Endothelial cell of umbilical vein (primary cell): Measurements from ENCODE around the gene RAB18. TPM values are rescaled to one million over a fixed set of nuclear protein-coding genes. Genes with fewer than 3 reads are reported as not detected.

ENCODE experiments used
- BruUV-seq: library from RNA; stranded (reverse); fragments of 400-500 nt; replicated peaks from 2 replicates; lab custom pipeline; 2021; lab: Mats Ljungman, UMichigan
- CTCF ChIA-PET: fragments of 300-600, 350-600 bp; sonication (Branson Sonifier 250); formaldehyde crosslinking; loops from one replicate; lab custom pipeline; 2021; ENCODE audit warnings: antibody characterized with exemption, inconsistent platforms; lab: Charles Lee
- POLR2A ChIA-PET: fragments of 300-600, 350-600 bp; sonication (Branson Sonifier 250); formaldehyde crosslinking; loops from one replicate; lab custom pipeline; 2021; ENCODE audit warnings: antibody characterized with exemption, inconsistent platforms; lab: Charles Lee
- DNase-seq: peaks from one replicate; pipeline ENCODE4 v3.0.0-alpha.2; 2011; ENCODE audit warnings: low read depth, low spot score
- FAIRE-seq: peaks from 2 replicates; lab custom pipeline; 2011; peaks lifted over from hg19 to GRCh38; lab: Jason Lieb, UNC
- H2AFZ ChIP-seq: 2 replicates; pipeline ENCODE4 v1.6.0; 2012; ENCODE audit warnings: low read depth, low read length, control low read depth, inconsistent platforms
- H3K27ac ChIP-seq: 2 replicates; pipeline ENCODE4 v1.5.1; 2011; ENCODE audit warnings: low read depth, mild to moderate bottlenecking, control low read depth, low read length, moderate library complexity; ENCODE audit not compliant: insufficient read depth
- H3K27me3 ChIP-seq, 2 experiments: 2 replicates each; pipeline versions ENCODE4 v1.6.0 to v1.6.1; 2011; ENCODE audit warnings: low read length in 2 of 2, mixed read lengths in 1 of 2; ENCODE audit not compliant: control insufficient read depth in 2 of 2, insufficient read depth in 2 of 2
- H3K36me3 ChIP-seq, 2 experiments: 2 replicates in 1 of 2; 3 replicates in 1 of 2; pipeline ENCODE4 v1.5.1; 2011; ENCODE audit warnings: low read length in 2 of 2, mild to moderate bottlenecking in 1 of 2, moderate library complexity in 1 of 2; ENCODE audit not compliant: control insufficient read depth in 2 of 2, insufficient read depth in 2 of 2; ENCODE audit errors: extremely low read depth in 1 of 2
- H3K4me1 ChIP-seq: 3 replicates; pipeline ENCODE4 v1.5.1; 2011; ENCODE audit warnings: mild to moderate bottlenecking, low read length; ENCODE audit not compliant: control insufficient read depth, insufficient read depth; ENCODE audit errors: extremely low read depth
- H3K4me2 ChIP-seq: 2 replicates; pipeline ENCODE4 v1.6.1; 2011; ENCODE audit warnings: low read length, control low read depth, mixed read lengths; ENCODE audit not compliant: insufficient read depth
- H3K4me3 ChIP-seq, 3 experiments: fragments of 200-600 bp in 1 of 3; sonication (generic), shearing (Covaris generic) in 1 of 3; replicated peaks in 1 of 3; 2 replicates each; pipeline ENCODE4 v1.5.1; 2011 to 2016; ENCODE audit warnings: control low read depth in 3 of 3, low read length in 3 of 3, mild to moderate bottlenecking in 2 of 3, inconsistent platforms in 1 of 3, low read depth in 1 of 3, moderate library complexity in 1 of 3; ENCODE audit not compliant: insufficient read depth in 1 of 3
- H3K79me2 ChIP-seq: 2 replicates; pipeline ENCODE4 v1.6.0; 2012; ENCODE audit warnings: low read length, inconsistent platforms; ENCODE audit not compliant: control insufficient read depth, insufficient read depth
- H3K9ac ChIP-seq: replicated peaks from 2 replicates; pipeline ENCODE3; 2011; ENCODE audit warnings: low read length, control low read depth; ENCODE audit not compliant: insufficient read depth; ENCODE audit errors: extremely low read depth
- H3K9me1 ChIP-seq: replicated peaks from 3 replicates; pipeline ENCODE4 v1.6.0; 2011; ENCODE audit warnings: mild to moderate bottlenecking, low read length; ENCODE audit not compliant: control insufficient read depth, insufficient read depth; ENCODE audit errors: extremely low read depth
- H3K9me3 ChIP-seq: replicated peaks from 2 replicates; pipeline ENCODE4 v1.5.1; 2012; ENCODE audit warnings: low read length, inconsistent platforms; ENCODE audit not compliant: control insufficient read depth, insufficient read depth
- H4K20me1 ChIP-seq: replicated peaks from 2 replicates; pipeline ENCODE3; 2011; ENCODE audit warnings: mild to moderate bottlenecking, low read length; ENCODE audit not compliant: control insufficient read depth, insufficient read depth; ENCODE audit errors: extremely low read depth
- EZH2 ChIP-seq: IDR thresholded peaks from 2 replicates; pipeline ENCODE4 v1.6.1; 2012; ENCODE audit warnings: borderline replicate concordance, low read depth, mild to moderate bottlenecking, moderate library complexity, low read length, inconsistent platforms; ENCODE audit not compliant: severe bottlenecking
- FOS ChIP-seq: IDR thresholded peaks from 2 replicates; pipeline ENCODE4 v1.6.1; 2011; ENCODE audit warnings: mild to moderate bottlenecking, low read length, moderate library complexity, borderline replicate concordance; ENCODE audit not compliant: insufficient read depth
- GATA2 ChIP-seq: IDR thresholded peaks from 2 replicates; pipeline ENCODE4 v1.7.0; 2011; ENCODE audit warnings: low read depth, mild to moderate bottlenecking, moderate library complexity, mixed read lengths, low read length; ENCODE audit not compliant: insufficient read length, insufficient read depth
- JUN ChIP-seq: IDR thresholded peaks from 2 replicates; pipeline ENCODE4 v1.6.1; 2011; ENCODE audit warnings: borderline replicate concordance, low read depth; ENCODE audit not compliant: insufficient read length, insufficient read depth
- MYC ChIP-seq: IDR thresholded peaks from one replicate; pipeline ENCODE4 v1.6.1; 2011; ENCODE audit warnings: mild to moderate bottlenecking, low read depth, low read length
- POLR2A ChIP-seq: IDR thresholded peaks from 2 replicates; pipeline ENCODE4 v1.6.1; 2012; ENCODE audit warnings: low read depth, mild to moderate bottlenecking, control low read depth, low read length
- POLR2AphosphoS5 ChIP-seq: IDR thresholded peaks from 2 replicates; pipeline ENCODE4 v1.6.1; 2012; ENCODE audit warnings: low read depth, mild to moderate bottlenecking, control low read depth, low read length, moderate library complexity; ENCODE audit not compliant: insufficient read depth
- dilution Hi-C: fragments of 300-500 bp; cut with MboI; formaldehyde crosslinking; loops from one replicate; pipeline ENCODE4 v1.15.0; 2019; ENCODE audit warnings: low sequenced_read_pairs; ENCODE audit not compliant: extremely low pct_ligation_motif_present
- intact Hi-C: fragments of 100-400 bp; cut with micrococcal nuclease; formaldehyde crosslinking; loops from one replicate; pipeline ENCODE4 v1.10.0; 2022
- polyA plus RNA-seq, 4 experiments: library from polyadenylated mRNA; depleted of rRNA in 3 of 4; stranded (reverse) in 3 of 4; unstranded in 1 of 4; fragments of >200 nt; gene quantifications; 2 replicates each; pipeline versions ENCODE4 v1.2.1 to v1.2.3, GENCODE V29; 2011 to 2012; ENCODE audit warnings: missing spikeins in 1 of 4
- total RNA-seq: library from RNA; stranded (reverse); gene quantifications from 2 replicates; pipeline ENCODE4 v1.2.3, GENCODE V29; 2021
- TF ChIP-seq, protein P1 (sequence below), 2 donors: IDR thresholded peaks; 1 replicate in 1 of 2; 2 replicates in 1 of 2; pipeline ENCODE4 v1.5.1; 2011; ENCODE audit warnings: low read length in 2 of 2, mild to moderate bottlenecking in 2 of 2, moderate library complexity in 2 of 2, control low read depth in 1 of 2, inconsistent platforms in 1 of 2, low read depth in 1 of 2; ENCODE audit not compliant: insufficient read depth in 1 of 2; ENCODE audit errors: extremely low read depth in 1 of 2
- TF ChIP-seq, protein P2 (sequence below): IDR thresholded peaks from 2 replicates; pipeline ENCODE4 v1.6.1; 2011; ENCODE audit not compliant: insufficient read depth, insufficient read length

The RAB18 gene
- total and polyA plus RNA-seq, 2 donors (not counting 3 experiments of a cell fraction or from before 2014, with no cell fraction given) = 20.4 to 108 TPM

DNA sequence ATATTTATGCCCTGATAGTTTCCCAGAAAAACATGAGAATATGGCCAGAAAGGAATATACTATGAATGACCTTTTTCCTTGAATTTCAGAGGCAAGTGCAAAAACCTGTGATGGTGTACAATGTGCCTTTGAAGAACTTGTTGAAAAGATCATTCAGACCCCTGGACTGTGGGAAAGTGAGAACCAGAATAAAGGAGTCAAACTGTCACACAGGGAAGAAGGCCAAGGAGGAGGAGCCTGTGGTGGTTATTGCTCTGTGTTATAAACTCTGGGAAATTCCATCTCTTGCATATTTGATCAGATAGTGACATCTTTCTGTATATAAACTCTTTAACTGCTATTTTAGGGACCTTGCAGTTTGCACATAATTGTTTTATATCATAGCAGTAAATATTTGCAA lies 33.7 kb downstream of the RAB18 start:
- dilution Hi-C loops (no loop called here), intact Hi-C loops (no loop called here)
- Histone ChIP-seq H3K4me3 (no peak overlapping the region), H3K9ac (no peak overlapping the region), H3K4me1 (no peaks in the 10 kb centered on the region), H3K9me3 (no peaks in the 10 kb centered on the region), H4K20me1 (no peaks in the 10 kb centered on the region), H3K36me3 (peaks cover 8 to 12% of the 10 kb centered on the region in 2 experiments), H3K9me1 (no peaks in the 10 kb centered on the region), H2AFZ (no peak overlapping the region), H3K4me2 (no peak overlapping the region), H3K79me2 (no peaks in the 10 kb centered on the region), H3K27ac (no peak overlapping the region), H3K27me3 (no peaks in the 10 kb centered on the region)
- FAIRE-seq (no peak), DNase-seq (no peak)
- ChIA-PET POLR2A (no interaction called here), CTCF (no interaction called here)
- TF ChIP-seq GATA2 (no peak), MYC (no peak), EZH2 (no peak), JUN (no peak), POLR2AphosphoS5 (no peak), POLR2A (no peak), FOS (no peak)
- TF ChIP-seq, protein P1, sequence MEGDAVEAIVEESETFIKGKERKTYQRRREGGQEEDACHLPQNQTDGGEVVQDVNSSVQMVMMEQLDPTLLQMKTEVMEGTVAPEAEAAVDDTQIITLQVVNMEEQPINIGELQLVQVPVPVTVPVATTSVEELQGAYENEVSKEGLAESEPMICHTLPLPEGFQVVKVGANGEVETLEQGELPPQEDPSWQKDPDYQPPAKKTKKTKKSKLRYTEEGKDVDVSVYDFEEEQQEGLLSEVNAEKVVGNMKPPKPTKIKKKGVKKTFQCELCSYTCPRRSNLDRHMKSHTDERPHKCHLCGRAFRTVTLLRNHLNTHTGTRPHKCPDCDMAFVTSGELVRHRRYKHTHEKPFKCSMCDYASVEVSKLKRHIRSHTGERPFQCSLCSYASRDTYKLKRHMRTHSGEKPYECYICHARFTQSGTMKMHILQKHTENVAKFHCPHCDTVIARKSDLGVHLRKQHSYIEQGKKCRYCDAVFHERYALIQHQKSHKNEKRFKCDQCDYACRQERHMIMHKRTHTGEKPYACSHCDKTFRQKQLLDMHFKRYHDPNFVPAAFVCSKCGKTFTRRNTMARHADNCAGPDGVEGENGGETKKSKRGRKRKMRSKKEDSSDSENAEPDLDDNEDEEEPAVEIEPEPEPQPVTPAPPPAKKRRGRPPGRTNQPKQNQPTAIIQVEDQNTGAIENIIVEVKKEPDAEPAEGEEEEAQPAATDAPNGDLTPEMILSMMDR (IDR thresholded peaks at IDR 0.05; ENCODE audit: extremely low read depth in 1 of 2, insufficient read depth in 1 of 2, low read depth in 1 of 2, low read length in 2 of 2) = no peak
- TF ChIP-seq, protein P2, sequence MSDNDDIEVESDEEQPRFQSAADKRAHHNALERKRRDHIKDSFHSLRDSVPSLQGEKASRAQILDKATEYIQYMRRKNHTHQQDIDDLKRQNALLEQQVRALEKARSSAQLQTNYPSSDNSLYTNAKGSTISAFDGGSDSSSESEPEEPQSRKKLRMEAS = no peak
- no TSS peak for BruUV-seq
